ENCODE data around the gene CDV3.
A peak's percentile ranks its signal among the peaks of the same experiment; 100 is the strongest.

The CDV3 gene

DNA sequence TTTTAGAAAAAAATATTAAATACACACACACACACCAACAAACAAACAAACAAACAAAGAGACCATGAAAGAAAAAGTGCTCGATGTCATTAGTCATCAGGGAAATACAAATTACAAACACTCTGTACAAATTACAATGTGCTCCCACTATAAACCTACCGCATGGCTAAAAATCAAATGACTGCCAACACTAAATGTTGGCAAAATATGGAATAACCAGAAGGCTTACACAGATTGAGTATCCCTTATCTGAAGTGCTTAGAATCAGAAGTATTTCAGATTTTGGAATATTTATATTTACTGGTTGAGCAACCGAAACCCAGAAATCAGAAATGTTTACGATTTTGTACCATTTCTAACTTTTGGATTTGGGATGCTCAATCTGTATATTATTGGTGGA lies 33.4 kb downstream of the CDV3 start:
- TF ChIP-seq, protein P1, sequence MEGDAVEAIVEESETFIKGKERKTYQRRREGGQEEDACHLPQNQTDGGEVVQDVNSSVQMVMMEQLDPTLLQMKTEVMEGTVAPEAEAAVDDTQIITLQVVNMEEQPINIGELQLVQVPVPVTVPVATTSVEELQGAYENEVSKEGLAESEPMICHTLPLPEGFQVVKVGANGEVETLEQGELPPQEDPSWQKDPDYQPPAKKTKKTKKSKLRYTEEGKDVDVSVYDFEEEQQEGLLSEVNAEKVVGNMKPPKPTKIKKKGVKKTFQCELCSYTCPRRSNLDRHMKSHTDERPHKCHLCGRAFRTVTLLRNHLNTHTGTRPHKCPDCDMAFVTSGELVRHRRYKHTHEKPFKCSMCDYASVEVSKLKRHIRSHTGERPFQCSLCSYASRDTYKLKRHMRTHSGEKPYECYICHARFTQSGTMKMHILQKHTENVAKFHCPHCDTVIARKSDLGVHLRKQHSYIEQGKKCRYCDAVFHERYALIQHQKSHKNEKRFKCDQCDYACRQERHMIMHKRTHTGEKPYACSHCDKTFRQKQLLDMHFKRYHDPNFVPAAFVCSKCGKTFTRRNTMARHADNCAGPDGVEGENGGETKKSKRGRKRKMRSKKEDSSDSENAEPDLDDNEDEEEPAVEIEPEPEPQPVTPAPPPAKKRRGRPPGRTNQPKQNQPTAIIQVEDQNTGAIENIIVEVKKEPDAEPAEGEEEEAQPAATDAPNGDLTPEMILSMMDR (IDR thresholded peaks at IDR 0.05; ENCODE audit: extremely low read depth, missing control alignments), result no peak
- DNase-seq (ENCODE audit: low spot score), result no peak

DNA sequence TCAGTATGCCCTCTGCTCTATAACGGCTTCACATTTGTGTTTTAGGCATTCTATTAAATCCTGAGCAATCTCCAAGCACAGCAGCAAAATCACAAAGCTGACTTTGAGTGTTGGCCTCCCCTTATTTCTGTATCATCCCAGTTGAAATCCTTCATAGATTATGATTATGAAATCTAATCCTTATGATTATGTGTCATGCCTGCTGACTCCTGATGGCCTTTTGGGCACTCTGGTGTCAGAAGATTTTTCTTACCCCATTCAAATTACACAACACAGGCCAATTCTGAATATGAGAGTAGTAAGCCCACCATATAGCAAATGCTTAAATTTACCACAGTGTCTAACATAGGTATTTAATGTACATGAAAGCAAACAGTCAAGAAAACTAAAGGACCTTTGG lies 34.3 kb downstream of the CDV3 start:
- no peak for DNase-seq (ENCODE audit: low spot score)
- TF ChIP-seq, protein P1 (IDR thresholded peaks at IDR 0.05; ENCODE audit: extremely low read depth, missing control alignments), result no peak

DNA sequence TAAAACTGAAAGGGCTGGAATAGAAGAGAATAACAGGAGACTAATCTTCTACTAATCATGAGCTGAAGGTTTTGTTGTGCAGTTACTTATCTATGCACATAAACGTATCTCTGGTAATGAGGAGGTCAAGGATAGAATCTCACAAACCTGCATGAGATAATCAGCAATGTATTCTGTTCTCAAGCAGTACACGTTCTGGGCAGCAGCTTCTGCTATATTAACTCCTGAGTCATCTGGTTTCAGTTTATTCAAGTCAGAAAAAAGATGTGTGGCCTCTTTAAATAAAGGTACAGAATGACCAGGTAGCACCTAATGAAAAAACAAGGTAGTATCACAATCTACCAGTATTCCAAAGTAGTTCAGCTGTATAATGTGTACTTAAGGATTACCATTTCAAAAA lies 34.9 kb downstream of the CDV3 start:
- no peak for DNase-seq (ENCODE audit: low spot score)
- TF ChIP-seq, protein P1 (IDR thresholded peaks at IDR 0.05; ENCODE audit: extremely low read depth, missing control alignments), result no peak

DNA sequence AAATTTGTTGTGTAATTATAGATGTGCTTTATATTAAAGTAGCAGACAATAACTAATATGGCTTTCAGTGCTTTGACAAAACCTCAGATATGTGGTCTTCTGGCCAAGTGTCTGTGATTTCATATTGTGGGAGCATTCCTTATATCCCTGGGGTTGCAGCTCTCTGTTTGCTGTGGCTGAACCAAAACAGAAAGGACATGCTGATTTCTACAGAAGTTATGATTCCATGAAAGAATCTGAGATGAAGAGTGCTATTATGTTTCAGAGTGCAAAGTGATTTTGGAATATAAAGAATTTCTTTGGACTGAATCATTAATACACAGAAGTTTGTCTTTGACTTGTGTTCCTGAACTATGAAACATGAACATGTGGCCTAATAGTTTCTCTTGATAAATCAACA lies 36.5 kb downstream of the CDV3 start:
- TF ChIP-seq, protein P1 (IDR thresholded peaks at IDR 0.05; ENCODE audit: extremely low read depth, missing control alignments), result no peak
- no peak for DNase-seq (ENCODE audit: low spot score)

DNA sequence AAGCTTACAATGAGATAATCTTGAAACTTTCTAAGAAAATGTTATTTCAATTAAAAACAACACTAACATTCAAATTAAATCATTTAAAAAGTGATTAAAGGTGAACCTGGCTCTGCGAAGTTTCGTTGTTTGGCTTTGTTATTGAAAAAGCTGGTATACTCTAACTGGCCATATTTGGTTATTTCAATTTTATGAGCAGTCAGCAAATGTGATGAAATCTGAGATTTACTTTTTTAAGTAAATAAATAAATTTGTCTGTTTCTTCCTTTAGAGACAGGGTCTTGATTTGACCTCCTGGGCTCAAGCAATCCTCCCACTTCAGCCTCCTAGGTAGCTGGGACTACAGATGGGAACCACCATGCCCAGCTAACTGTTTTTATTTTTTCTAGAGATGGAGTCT lies 38.0 kb downstream of the CDV3 start:
- TF ChIP-seq, protein P1 (IDR thresholded peaks at IDR 0.05; ENCODE audit: extremely low read depth, missing control alignments), result no peak
- no peak for DNase-seq (ENCODE audit: low spot score)

DNA sequence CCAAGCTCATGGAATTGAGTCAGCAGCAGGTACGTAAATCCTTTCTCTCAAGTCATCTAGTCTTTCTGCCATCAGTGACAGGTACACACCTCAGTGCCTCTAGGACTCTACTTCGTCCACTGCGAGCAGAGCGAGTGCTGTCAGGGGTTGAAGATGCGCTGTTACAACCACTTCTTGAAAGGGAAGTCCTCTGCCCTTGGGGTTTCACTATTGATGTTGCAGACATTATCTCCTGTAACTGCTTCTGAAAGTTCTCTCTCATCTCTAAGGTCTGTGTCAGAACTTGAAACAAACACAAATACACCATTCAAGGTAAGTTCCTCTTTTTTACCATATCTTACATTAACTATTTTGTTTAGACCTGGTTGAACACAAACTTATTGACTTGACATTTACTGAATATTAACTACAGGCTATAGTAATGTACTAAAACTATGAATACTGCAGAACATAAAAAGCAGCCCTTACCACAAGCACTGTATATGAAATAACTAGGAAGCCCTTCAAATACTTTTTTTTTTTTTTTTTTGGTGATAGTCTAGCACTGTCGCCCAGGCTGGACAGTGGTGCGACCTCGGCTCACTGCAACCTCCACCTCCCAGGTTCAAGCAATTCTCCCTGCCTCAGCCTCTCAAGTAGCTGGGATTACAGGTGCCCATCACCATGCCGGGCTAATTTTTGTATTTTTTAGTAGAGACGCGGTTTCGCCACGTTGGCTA lies 46.7 kb downstream of the CDV3 start:
- TF ChIP-seq, protein P1 (IDR thresholded peaks at IDR 0.05; ENCODE audit: extremely low read depth, missing control alignments), result no peak
- peak; percentile 74 for DNase-seq (ENCODE audit: low spot score)

DNA sequence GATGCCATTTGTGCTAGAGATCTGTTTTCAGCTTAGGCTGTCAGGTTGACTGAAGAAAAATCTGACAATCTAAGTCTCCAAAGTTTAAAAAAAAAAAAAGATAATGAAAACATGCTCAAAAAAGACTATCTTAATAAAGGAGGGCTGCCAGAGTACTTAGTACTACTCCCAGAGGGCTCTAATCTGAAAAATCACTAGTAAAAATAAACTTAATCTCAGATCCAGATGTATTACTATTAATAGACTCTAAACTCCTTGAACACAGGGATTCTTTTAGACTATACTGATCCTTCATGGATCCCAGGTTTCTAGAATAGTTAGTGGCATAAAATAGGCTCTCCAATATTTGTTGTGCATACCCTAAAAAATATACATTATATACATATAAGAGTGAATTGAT lies 54.3 kb downstream of the CDV3 start:
- DNase-seq (ENCODE audit: low spot score), result no peak
- TF ChIP-seq, protein P1 (IDR thresholded peaks at IDR 0.05; ENCODE audit: extremely low read depth, missing control alignments), result no peak
